HG03066 (cell line): ENCODE data around the gene WWC2.
A peak's percentile ranks its signal among the peaks of the same experiment; 100 is the strongest.

ENCODE experiments used
- ATAC-seq: cut with Tn5 transposase; IDR thresholded peaks from one replicate; pipeline ENCODE4 v1.9.1; 2021; ENCODE audit warnings: low read depth; ENCODE audit not compliant: unreplicated experiment

WWC2 gene

GRCh38 chr4:183098723-183099536, at the start of gene WWC2:
TSS of gene WWC2 (plus strand) at chr4:183099257. CDS start at chr4:183099492, 235 bp downstream.
- ATAC-seq: peak; percentile 57

- ATAC-seq: no peak
Observed at GRCh38 chr4:183053681-183054080, 45.4 kb upstream of the WWC2 start.

- ATAC-seq: no peak
Observed at GRCh38 chr4:183057255-183057654, 41.8 kb upstream of the WWC2 start.

- ATAC-seq: no peak
Observed at GRCh38 chr4:183059797-183060196, 39.3 kb upstream of the WWC2 start.

GRCh38 chr4:183068502-183068901, 30.6 kb upstream of the WWC2 start:
- no peak for ATAC-seq

- no peak for ATAC-seq
Observed at GRCh38 chr4:183071222-183071621, 27.8 kb upstream of the WWC2 start.

- no peak for ATAC-seq
Observed at GRCh38 chr4:183072176-183072575, 26.9 kb upstream of the WWC2 start.

GRCh38 chr4:183073838-183074145, 25.3 kb upstream of the WWC2 start:
- no peak for ATAC-seq

GRCh38 chr4:183074288-183074990, 24.6 kb upstream of the WWC2 start:
- ATAC-seq: no peak

GRCh38 chr4:183078634-183079033, 20.4 kb upstream of the WWC2 start:
- no peak for ATAC-seq

- no peak for ATAC-seq
Observed at GRCh38 chr4:183080372-183081115, 18.5 kb upstream of the WWC2 start.

GRCh38 chr4:183081116-183081469, 18.0 kb upstream of the WWC2 start:
- no peak for ATAC-seq

- no peak for ATAC-seq
Observed at GRCh38 chr4:183082053-183082452, 17.0 kb upstream of the WWC2 start.

GRCh38 chr4:183094393-183095198, 4.5 kb upstream of the WWC2 start:
- ATAC-seq: no peak

- ATAC-seq: no peak
Observed at GRCh38 chr4:183095199-183095512, 3.9 kb upstream of the WWC2 start.

- no peak for ATAC-seq
Observed at GRCh38 chr4:183096276-183096965, 2.6 kb upstream of the WWC2 start.

GRCh38 chr4:183097231-183098018, 1.6 kb upstream of the WWC2 start:
- no peak for ATAC-seq

- peak; percentile 30 for ATAC-seq
Observed at GRCh38 chr4:183098019-183098722, 886 bp upstream of the WWC2 start.
